Stomach (tissue), 4 donors: ENCODE data around the gene ZZZ3.

Experiments
- CTCF ChIP-seq, 7 experiments: fragments of 450-650 bp in 4 of 7; fragments of 200-600 bp in 3 of 7; sonication (generic) in 3 of 7; IDR thresholded peaks; one replicate each; pipeline ENCODE4 v1.5.1; 2016 to 2019; ENCODE audit warnings: antibody characterized with exemption in 7 of 7, control low read depth in 2 of 7, mild to moderate bottlenecking in 1 of 7
- EP300 ChIP-seq: sonication (generic); formaldehyde crosslinking; IDR thresholded peaks from one replicate; pipeline ENCODE4 v1.6.1; 2017; ENCODE audit warnings: antibody characterized with exemption
- POLR2A ChIP-seq, 4 donors: fragments of 450-650 bp; IDR thresholded peaks; one replicate each; pipeline ENCODE4 v1.6.1; 2016; ENCODE audit warnings: antibody characterized with exemption in 4 of 4, control low read depth in 2 of 4, mild to moderate bottlenecking in 1 of 4, moderate library complexity in 1 of 4

- no peak for TF ChIP-seq CTCF (IDR thresholded peaks at IDR 0.05)
- no peak for TF ChIP-seq EP300
- TF ChIP-seq POLR2A (IDR thresholded peaks at IDR 0.05): no peak
Measured at GRCh38 chr1:77697441-77697840, 15.0 kb upstream of the ZZZ3 start.
